Measurements from ENCODE around the gene RNF31. TPM values are rescaled to one million over a fixed set of nuclear protein-coding genes. Genes with fewer than 3 reads are reported as not detected.
"Not testable (repeated sequence)": the region's sequence is repeated elsewhere in the genome, so short reads cannot be mapped to it uniquely, and the experiment has no call there.

Gene RNF31
- total RNA-seq, 1 donor from 2014 or later: 38.2 TPM

DNA sequence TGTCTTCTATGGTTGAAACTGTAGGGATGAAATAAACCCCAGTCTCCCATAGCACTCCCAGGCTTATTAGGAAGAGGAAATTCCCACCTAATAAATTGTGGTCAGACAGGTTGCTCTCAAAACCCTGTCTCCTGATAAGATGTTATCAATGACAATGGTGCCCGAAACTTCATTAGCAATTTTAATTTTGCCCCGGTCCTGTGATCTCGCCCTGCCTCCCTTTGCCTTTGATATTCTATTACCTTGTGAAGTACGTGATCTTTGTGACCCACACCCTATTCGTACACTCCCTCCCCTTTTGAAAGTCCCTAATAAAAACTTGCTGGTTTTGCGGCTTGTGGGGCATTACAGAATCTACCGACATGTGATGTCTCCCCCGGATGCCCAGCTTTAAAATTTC, 55.2 kb downstream of the RNF31 start:
- DNase-seq: not testable (repeated sequence)

DNA sequence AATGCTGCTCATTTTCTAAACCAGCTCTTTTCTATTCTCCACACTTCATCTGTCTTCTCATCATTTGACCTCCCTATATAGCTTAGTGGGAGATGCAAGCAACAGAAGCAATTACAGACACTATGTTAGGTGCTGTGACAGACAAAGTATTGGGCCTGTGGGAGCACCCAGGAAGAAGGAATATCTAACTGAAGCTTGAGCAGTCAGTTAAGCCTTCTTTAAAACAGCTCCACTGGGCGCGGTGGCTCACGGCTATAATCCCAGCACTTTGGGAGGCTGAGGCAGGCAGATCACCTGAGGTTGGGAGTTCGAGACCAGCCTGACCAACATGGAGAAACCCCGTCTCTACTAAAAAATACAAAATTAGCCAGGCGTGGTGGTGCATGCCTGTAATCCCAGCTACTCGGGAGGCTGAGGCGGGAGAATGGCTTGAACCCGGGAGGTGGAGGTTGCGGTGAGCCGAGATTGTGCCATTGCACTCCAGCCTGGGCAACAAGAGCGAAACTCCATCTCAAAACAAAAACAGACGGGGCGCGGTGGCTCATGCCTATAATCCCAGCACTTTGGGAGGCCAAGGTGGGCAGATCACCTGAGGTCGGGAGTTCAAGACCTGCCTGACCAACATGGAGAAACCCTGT, 56.1 kb downstream of the RNF31 start:
- not testable (repeated sequence) for DNase-seq

DNA sequence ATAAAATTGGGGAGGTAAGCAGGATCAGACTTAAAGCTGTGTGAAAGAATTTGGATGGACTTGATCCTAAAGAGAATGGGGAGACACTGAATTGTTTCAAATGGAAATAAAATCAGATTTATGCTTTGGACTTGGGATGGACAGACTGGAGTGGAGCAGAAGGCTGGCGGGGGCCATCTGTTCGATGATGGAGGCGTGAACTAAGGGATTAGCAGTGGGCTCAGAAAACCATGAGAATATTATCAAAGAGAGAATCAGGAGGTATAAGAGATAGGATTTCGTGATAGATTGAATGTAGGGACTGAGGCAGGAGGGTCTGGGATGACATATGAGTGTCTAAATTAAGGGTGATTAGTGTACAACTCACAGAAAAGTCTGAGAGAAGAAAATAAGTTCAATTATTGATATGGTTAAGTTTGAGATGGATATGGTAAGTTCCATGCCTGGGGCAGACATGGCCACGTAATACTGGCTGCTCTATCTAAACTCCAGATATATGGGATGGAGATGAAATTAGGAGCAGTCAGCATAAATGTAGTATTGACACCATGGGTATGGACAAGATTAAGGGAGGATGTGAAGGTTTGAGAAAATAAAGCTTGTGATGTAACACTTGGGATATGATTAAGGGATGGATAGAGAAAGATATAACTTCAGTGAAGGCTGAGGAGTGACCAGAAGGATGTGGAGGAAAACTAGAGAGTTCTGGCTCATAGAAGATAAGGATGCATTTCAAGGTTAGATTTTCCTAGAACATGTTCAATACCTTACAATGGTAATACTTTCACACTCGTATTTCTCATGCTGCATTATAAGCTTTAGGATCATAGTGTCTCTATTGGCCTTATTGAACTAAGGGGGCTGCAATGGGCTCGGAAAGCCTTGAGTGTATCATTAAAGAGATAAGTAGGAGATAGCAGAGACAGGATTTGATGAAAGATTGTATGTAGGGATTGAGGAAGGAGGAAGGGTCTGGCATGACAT, 57.2 kb downstream of the RNF31 start:
- DNase-seq: no peak

DNA sequence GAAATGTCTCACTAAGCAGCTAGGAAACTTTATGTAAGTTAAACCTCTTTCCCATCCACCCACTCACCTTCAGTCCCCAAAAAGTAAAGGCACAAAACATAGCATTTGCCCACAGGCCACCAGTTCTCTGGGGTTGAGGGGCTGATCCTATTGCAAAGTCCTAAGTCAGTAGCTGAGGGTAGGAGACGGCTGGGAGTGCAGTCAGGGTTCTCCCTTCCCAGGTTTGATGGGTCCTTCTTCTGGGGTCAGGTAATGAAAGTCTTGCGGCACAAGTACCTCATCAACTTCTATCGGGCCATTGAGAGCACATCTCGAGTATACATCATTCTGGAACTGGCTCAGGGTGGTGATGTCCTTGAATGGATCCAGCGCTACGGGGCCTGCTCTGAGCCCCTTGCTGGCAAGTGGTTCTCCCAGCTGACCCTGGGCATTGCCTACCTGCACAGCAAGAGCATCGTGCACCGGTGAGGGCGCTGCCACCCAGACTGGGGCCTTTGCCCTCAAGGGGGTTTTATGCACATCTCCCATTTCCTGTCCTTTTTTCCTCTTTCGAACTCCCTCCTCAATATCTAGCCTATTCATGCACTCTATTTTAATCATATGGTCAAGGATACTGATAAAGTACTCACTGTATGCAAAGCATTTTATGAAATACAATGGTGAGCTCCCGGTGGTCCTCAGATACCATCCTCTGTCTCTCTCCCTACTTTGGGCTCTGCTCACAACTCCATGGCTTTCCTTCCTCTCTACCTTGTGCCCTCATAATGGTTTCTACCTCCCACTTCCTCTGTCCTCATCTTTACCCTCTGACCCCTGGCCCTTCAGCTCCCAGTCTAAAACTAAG, 59.2 kb downstream of the RNF31 start:
- DNase-seq: no peak

DNA sequence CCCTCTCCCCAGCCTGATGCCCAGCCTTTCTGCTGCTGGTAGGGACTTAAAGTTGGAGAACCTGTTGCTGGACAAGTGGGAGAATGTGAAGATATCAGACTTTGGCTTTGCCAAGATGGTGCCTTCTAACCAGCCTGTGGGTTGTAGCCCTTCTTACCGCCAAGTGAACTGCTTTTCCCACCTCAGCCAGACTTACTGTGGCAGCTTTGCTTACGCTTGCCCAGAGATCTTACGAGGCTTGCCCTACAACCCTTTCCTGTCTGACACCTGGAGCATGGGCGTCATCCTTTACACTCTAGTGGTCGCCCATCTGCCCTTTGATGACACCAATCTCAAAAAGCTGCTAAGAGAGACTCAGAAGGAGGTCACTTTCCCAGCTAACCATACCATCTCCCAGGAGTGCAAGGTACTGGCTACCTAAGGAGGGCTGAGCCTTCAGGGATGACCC, 59.8 kb downstream of the RNF31 start:
- DNase-seq: no peak

DNA sequence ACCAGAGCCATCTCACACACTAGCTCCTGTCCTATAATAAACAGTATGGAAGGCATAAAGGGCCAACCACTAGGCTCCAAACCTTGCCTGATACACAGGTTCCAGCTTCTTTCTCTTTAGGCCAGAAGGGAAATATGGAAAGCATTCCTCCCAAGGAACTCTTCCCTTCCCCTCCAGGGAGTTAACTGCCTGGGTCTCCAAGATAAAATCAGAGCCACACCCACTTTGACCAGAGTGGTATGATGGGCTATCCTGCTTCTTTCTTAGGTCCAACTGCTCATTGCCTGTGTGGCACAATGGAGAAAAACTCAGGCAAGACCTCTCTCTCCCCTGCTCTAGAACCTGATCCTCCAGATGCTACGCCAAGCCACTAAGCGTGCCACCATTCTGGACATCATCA, 60.3 kb downstream of the RNF31 start:
- DNase-seq: no peak

Small RNA genes within 50 kb of the gene (small RNA-seq; reads per million reads assigned to genes)
- not detected for gene AL136295.4 (ENCODE audit: low replicate concordance)
- gene CHMP4A (ENCODE audit: low replicate concordance): not detected
- not detected for gene IPO4 (ENCODE audit: low replicate concordance)
- not detected for gene IRF9 (ENCODE audit: low replicate concordance)
- gene RNA5SP383 (ENCODE audit: low replicate concordance): 0.05 reads per million

Other genes with a start within 250 kb of the RNF31 start
- 18.8 TPM for gene DHRS4, start 193.7 kb upstream of the RNF31 start, total RNA-seq
- 8.2 TPM for gene DHRS4L2, start 158.6 kb upstream of the RNF31 start, total RNA-seq
- gene CARMIL3, start 95.5 kb upstream of the RNF31 start, total RNA-seq: 0.72 TPM
- not detected for gene CPNE6, start 75.9 kb upstream of the RNF31 start, total RNA-seq
- gene PCK2, start 53.2 kb upstream of the RNF31 start, total RNA-seq: 2.9 TPM
- 80.3 TPM for gene DCAF11, start 32.7 kb upstream of the RNF31 start, total RNA-seq
- 2.4 TPM for gene NRL, start 32.5 kb upstream of the RNF31 start, total RNA-seq
- 132 TPM for gene FITM1, start 16.8 kb upstream of the RNF31 start, total RNA-seq
- 73.5 TPM for gene PSME1, start 11.3 kb upstream of the RNF31 start, total RNA-seq
- 18.1 TPM for gene EMC9, start 5.9 kb upstream of the RNF31 start, total RNA-seq
- 35.5 TPM for gene PSME2, start 888 bp upstream of the RNF31 start, total RNA-seq
- 34.6 TPM for gene IRF9, start 13.8 kb downstream of the RNF31 start, total RNA-seq
- 8.6 TPM for gene REC8, start 24.6 kb downstream of the RNF31 start, total RNA-seq
- 30.8 TPM for gene IPO4, start 41.3 kb downstream of the RNF31 start, total RNA-seq
- 52.9 TPM for gene TM9SF1, start 47.9 kb downstream of the RNF31 start, total RNA-seq
- not detected for gene TSSK4, start 58.2 kb downstream of the RNF31 start, total RNA-seq
- gene CHMP4A, start 66.0 kb downstream of the RNF31 start, total RNA-seq: 47.6 TPM
- 12.9 TPM for gene MDP1, start 68.6 kb downstream of the RNF31 start, total RNA-seq
- gene NEDD8, start 84.9 kb downstream of the RNF31 start, total RNA-seq: 77.0 TPM
- gene GMPR2, start 85.4 kb downstream of the RNF31 start, total RNA-seq: 102 TPM
- gene TINF2, start 95.1 kb downstream of the RNF31 start, total RNA-seq: 33.8 TPM
- 29.0 TPM for gene TGM1, start 115.7 kb downstream of the RNF31 start, total RNA-seq
- gene RABGGTA, start 124.1 kb downstream of the RNF31 start, total RNA-seq: 16.5 TPM
- 13.0 TPM for gene DHRS1, start 152.3 kb downstream of the RNF31 start, total RNA-seq
- gene NOP9, start 152.4 kb downstream of the RNF31 start, total RNA-seq: 24.5 TPM
- 14.6 TPM for gene CIDEB, start 160.5 kb downstream of the RNF31 start, total RNA-seq
- gene LTB4R2, start 162.6 kb downstream of the RNF31 start, total RNA-seq: 19.3 TPM
- 8.8 TPM for gene LTB4R, start 164.0 kb downstream of the RNF31 start, total RNA-seq
- 16.7 TPM for gene ADCY4, start 187.6 kb downstream of the RNF31 start, total RNA-seq
- 5.5 TPM for gene RIPK3, start 192.5 kb downstream of the RNF31 start, total RNA-seq
- 56.6 TPM for gene NFATC4, start 220.7 kb downstream of the RNF31 start, total RNA-seq

All from tongue (tissue), 3 donors.